ENCODE results near the gene MYO18A. TPM values are rescaled to one million over a fixed set of nuclear protein-coding genes. Genes with fewer than 3 reads are reported as not detected.
A peak's percentile ranks its signal among the peaks of the same experiment; 100 is the strongest.

The MYO18A gene
- total and polyA plus RNA-seq, 5 experiments from 2014 or later: 4.6 to 69.3 (median 12.6) TPM

DNA sequence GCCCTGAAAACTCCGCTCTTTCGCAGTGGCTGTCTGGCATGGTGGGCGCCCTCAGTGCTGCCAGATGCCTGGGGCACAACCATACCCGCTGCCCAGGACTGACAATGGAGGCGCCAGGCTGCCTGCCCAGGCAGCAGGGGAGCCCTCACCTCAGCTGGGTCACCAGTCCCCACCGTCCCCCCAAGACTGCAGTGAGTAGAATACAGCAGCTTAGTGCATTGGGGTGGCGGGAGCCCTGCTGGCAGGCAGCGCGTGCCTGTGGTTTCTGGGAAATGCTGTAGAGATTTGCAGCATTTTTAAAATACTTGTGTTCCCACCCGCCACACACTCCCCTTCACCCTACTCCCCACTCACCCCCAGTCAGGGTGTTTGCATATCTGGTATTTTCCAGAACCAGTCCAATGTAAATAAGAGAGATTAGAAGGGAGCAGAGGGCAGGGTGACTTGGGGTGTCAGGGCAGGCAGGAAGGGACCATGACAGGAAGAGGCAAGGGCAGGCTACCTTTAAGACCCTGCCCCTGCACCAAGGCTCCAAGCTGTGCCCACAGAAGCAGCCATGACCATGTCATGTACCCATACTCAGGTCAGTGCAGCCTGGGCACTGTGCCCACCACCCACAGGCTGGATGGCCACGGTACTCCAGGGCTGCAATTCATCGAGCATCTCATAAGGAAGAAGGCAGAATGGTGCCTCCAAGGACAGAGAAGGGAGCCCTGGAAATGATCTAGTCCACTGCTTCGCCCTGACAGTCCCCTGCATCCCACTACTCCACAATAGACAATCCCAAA lies 21.5 kb downstream of the MYO18A start:
- POLR2A ChIA-PET: no interaction called here
- no peak for DNase-seq
- no peaks in the 10 kb centered on the region for H3K27me3 Mint-ChIP-seq
- no peak overlapping the region for H3K4me3 Mint-ChIP-seq
- H3K9me3 Mint-ChIP-seq: no peaks in the 10 kb centered on the region
- ATAC-seq: no peak
- peak overlapping the region in 4 of 10 donors; percentile 21 to 59 (median 40) for H3K27ac Mint-ChIP-seq
- peaks cover 12 to 34% (median 26%) of the 10 kb centered on the region in 4 donors for H3K4me1 Mint-ChIP-seq
- peaks cover 0 to 5% (median 0%) of the 10 kb centered on the region in 3 donors for H3K36me3 Mint-ChIP-seq

DNA sequence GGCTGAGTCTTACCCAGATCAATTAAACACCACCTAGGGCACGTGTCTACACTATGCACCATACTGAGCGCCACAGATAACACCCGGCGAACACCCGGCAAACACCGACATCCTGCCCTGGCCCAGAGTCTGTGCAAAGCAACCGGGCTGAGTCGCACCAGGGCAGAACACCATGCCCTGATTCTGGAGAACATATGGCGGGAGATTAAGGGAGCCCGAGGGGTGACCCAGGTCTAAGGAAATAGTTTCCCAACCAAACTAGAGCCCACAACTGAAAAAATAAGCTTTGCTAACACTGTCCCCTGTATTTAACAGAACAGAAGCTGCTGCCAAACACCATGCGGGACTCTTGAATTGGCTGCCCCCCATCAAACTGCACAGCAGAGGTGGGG lies 22.1 kb downstream of the MYO18A start:
- peaks cover 0 to 5% (median 0%) of the 10 kb centered on the region in 3 donors for H3K36me3 Mint-ChIP-seq
- H3K9me3 Mint-ChIP-seq: no peaks in the 10 kb centered on the region
- H3K4me1 Mint-ChIP-seq: peaks cover 14 to 34% (median 26%) of the 10 kb centered on the region in 4 donors
- H3K27ac Mint-ChIP-seq: peak overlapping the region in 1 of 10 donors; percentile 49
- H3K27me3 Mint-ChIP-seq: no peaks in the 10 kb centered on the region
- DNase-seq: no peak
- POLR2A ChIA-PET: no interaction called here
- no peak overlapping the region for H3K4me3 Mint-ChIP-seq
- no peak for ATAC-seq

DNA sequence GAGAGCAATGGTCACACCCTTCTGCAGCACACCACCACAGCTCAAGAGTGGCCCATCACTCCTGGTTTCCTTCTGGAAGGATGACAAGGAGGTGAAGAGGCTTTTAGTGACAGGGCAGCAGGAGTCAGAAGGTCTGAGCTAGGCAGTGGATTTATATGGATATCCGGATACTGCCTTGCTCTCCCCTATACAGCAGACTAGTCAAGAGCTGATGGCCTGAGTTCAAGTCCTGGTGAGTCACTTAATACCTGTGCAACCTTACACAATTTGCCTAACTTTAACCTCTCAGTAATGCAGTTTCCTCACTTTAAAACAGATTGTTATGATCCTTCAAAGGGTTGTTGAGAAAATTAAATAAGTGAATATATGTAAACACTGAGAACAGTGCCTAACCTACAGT lies 22.9 kb downstream of the MYO18A start:
- no peaks in the 10 kb centered on the region for H3K27me3 Mint-ChIP-seq
- DNase-seq (no peak), ATAC-seq (no peak)
- H3K36me3 Mint-ChIP-seq: peaks cover 0 to 1% (median 0%) of the 10 kb centered on the region in 3 donors
- H3K9me3 Mint-ChIP-seq: no peaks in the 10 kb centered on the region
- no peak overlapping the region for H3K4me3 Mint-ChIP-seq
- peaks cover 13 to 34% (median 26%) of the 10 kb centered on the region in 4 donors for H3K4me1 Mint-ChIP-seq
- peak overlapping the region in 2 of 10 donors; percentile 44 to 73 for H3K27ac Mint-ChIP-seq
- POLR2A ChIA-PET: no interaction called here

DNA sequence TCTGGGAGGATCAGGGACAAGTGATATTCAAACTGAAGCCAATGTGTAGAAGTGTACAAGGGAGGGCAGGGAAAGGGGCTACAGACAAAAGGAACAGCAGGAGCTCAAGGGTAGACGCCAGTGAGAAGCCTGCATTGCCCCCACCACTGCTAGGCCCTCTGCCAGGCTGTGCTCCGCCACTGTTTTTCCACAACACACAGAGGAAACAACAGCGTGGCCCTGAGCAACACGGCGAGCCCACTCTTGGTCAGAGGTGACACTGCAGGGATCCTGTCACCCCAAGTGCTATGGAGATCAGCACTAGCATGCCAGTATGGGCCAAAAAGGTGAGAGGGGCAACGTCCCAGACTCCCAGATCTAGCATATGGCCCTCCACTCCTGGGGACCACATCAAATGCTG lies 23.4 kb downstream of the MYO18A start:
- Mint-ChIP-seq H3K9me3 (no peaks in the 10 kb centered on the region), H3K4me3 (no peak overlapping the region), H3K36me3 (no peaks in the 10 kb centered on the region), H3K27me3 (no peaks in the 10 kb centered on the region), H3K4me1 (peaks cover 8 to 34% (median 22%) of the 10 kb centered on the region in 4 donors), H3K27ac (peak overlapping the region in 2 of 10 donors; percentile 41 to 73)
- DNase-seq: no peak
- POLR2A ChIA-PET: no interaction called here
- ATAC-seq: no peak

DNA sequence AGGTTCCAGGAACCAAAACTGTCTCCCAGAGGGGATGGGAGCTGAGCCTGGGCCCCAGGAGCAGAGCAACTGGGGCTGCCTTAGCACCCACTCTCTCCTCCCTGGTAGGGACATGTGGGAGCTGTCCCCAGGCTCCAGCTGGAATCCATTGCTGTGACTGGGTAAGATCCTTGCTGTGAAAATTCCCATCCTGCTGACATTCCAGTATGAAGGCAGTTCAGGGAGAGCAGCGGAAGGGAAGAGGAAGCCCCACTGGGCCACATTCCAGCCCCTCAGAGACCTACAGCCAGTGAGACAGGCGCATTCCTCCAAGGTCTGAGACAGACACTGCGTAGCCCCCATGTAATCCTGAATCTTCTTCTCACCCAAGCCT lies 24.2 kb downstream of the MYO18A start:
- Mint-ChIP-seq H3K27ac (peak overlapping the region in 1 of 10 donors; percentile 79), H3K36me3 (no peaks in the 10 kb centered on the region), H3K4me1 (peaks cover 10 to 34% (median 20%) of the 10 kb centered on the region in 4 donors), H3K27me3 (no peaks in the 10 kb centered on the region), H3K4me3 (no peak overlapping the region), H3K9me3 (no peaks in the 10 kb centered on the region)
- no peak for DNase-seq
- ATAC-seq: no peak
- POLR2A ChIA-PET: interaction anchor here (0.6 kb wide), 1 partner anchor 15 kb away, joined by 3 read pairs; no protein-coding TSS in a partner anchor

DNA sequence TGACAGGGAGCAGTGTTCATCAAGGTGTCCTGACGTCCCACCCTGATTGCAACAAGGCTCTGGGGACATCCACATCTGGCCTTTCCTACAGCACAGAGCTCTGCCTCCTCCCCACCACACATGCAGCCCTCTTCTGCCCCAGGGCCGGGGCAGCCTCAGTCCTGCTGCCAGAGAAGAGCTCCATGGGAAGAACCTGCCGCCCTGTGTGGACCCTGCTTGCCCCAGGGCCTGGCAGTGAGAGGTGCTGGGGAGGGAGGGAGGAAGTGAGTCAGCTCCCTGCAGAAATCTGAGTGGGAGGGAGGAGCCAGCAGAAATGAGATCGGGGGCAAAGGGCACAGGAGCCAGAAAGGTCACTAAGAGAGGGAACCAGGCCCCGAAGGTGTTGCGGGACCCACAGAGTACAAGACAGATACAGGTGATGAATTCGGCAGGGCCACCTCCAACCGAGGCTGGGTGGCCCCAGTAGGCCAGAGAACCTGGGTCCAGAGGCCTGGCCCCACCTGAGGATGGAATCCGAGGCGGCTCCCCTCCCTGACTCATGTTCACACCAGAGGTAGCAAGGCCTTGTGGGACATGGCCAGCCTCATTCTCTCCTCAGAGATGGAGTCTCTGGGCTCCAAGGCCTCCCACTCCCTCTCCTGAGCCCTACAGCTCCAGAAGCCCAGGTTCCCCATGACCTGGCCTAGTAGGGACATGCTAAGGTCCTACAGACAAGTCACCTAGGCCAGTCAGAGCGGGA lies 24.8 kb downstream of the MYO18A start:
- H3K27me3 Mint-ChIP-seq: no peaks in the 10 kb centered on the region
- peaks cover 10 to 39% (median 20%) of the 10 kb centered on the region in 4 donors for H3K4me1 Mint-ChIP-seq
- no peaks in the 10 kb centered on the region for H3K9me3 Mint-ChIP-seq
- H3K36me3 Mint-ChIP-seq: no peaks in the 10 kb centered on the region
- H3K4me3 Mint-ChIP-seq: peak overlapping the region in 4 of 10 donors; percentile 3 to 49 (median 31)
- ATAC-seq (peak; percentile 36 to 50), DNase-seq (peak in 1 of 10 donors; percentile 36)
- H3K27ac Mint-ChIP-seq: peak overlapping the region in 8 of 10 donors; percentile 7 to 79 (median 53)
- POLR2A ChIA-PET: interaction anchor here (0.6 to 0.9 kb wide), 2 partner anchors 14 to 137 kb away, joined by 3 to 5 read pairs; no protein-coding TSS in a partner anchor

DNA sequence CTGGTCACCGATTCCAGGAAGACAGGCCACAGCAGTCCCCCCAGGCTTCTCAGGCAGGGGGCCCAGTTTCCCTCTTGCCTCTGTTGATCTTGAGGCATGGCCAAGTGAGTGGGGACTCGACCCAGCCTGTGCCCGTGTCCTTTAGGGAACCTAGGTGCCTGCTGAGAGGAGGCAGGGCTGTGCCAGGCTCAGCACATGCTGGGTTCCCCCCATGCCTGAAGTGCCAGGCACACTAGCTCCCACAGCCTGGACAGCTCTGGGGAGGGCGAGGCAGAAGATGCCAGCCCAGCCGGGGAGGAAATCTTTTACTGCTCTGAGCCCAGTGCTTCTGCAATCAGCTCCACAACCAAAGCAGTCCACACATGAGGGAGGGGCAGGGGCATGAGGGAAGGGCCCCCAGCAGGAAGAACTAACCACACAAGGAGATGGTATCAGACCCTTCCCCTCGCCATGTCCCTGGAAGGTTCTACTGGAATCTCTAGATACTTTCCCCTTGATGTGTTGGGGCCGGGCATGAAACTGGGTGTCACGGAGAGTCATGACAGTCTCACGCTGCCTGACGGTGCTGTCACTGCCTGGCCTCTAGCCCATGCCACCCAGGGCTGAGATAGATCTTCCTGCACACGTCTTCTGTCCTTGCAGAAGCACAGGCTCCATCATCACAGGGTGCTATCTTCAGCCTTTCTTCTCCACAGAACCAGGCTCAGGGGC lies 25.5 kb downstream of the MYO18A start:
- POLR2A ChIA-PET: interaction anchor here (0.9 kb wide), 1 partner anchor 138 kb away, joined by 5 read pairs; no protein-coding TSS in a partner anchor
- Mint-ChIP-seq H3K27me3 (no peaks in the 10 kb centered on the region), H3K4me1 (peaks cover 10 to 41% (median 22%) of the 10 kb centered on the region in 4 donors), H3K9me3 (no peaks in the 10 kb centered on the region), H3K4me3 (peak overlapping the region in 4 of 10 donors; percentile 22 to 49 (median 38)), H3K27ac (peak overlapping the region in 8 of 10 donors; percentile 15 to 79 (median 45)), H3K36me3 (no peaks in the 10 kb centered on the region)
- no peak for DNase-seq
- ATAC-seq: no peak

DNA sequence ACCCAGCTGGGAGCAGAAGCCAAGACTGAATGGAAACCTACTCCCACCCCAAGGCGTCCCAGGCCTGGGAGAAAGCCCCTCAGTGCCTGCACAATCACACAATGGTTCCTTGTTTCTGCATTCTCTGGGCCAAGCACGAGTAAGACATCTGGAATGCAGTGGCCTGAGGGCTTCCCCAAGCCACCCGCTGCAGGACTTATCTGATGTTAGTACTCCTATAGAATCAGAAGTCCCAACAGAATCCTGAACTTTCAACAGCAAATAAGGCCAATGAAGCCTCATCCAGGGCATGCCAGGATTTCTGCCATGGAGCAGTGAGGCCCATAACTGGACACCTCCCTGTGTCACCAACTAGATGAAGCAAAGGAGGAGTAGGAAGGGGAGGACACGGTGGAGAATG lies 28.6 kb downstream of the MYO18A start:
- no peak overlapping the region for H3K4me3 Mint-ChIP-seq
- ATAC-seq (no peak), DNase-seq (no peak)
- H3K9me3 Mint-ChIP-seq: no peaks in the 10 kb centered on the region
- no peaks in the 10 kb centered on the region for H3K27me3 Mint-ChIP-seq
- POLR2A ChIA-PET: interaction anchor here (5.9 kb wide), 1 partner anchor 27 kb away, joined by 64 read pairs; the partner anchor contains the start of gene MYO18A
- no peak overlapping the region for H3K27ac Mint-ChIP-seq
- H3K36me3 Mint-ChIP-seq: no peaks in the 10 kb centered on the region
- peaks cover 16 to 55% (median 36%) of the 10 kb centered on the region in 4 donors for H3K4me1 Mint-ChIP-seq

DNA sequence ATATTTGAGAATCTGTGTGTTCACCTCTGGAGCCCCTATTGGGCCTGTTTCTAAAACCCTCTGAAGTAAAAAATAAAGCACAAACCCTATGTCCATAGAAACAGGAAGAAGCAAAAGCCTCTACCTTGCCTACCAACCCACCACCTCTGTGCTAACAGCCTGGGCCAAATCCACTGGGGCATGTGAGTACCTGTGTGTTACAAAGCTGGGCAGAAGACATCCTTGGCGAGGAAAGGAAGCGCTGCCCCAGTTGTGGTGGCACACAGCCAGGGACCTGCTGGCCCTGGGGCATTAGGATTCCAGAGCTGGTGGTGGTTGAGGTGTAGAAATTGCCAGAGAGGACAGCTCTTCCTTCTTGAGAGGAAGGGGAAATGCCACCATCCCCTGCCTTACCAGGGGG lies 30.0 kb downstream of the MYO18A start:
- ATAC-seq (no peak), DNase-seq (no peak)
- no peaks in the 10 kb centered on the region for H3K27me3 Mint-ChIP-seq
- H3K9me3 Mint-ChIP-seq: no peaks in the 10 kb centered on the region
- POLR2A ChIA-PET: interaction anchor here (1.8 to 5.9 kb wide), 3 partner anchors 9 to 28 kb away, joined by 3 to 64 read pairs (median 21); partner anchors contain the start of gene MYO18A
- H3K36me3 Mint-ChIP-seq: no peaks in the 10 kb centered on the region
- peaks cover 24 to 57% (median 43%) of the 10 kb centered on the region in 4 donors for H3K4me1 Mint-ChIP-seq
- peak overlapping the region in 7 of 10 donors; percentile 70 to 90 (median 75) for H3K4me3 Mint-ChIP-seq
- H3K27ac Mint-ChIP-seq: peak overlapping the region in 8 of 10 donors; percentile 29 to 87 (median 75)

DNA sequence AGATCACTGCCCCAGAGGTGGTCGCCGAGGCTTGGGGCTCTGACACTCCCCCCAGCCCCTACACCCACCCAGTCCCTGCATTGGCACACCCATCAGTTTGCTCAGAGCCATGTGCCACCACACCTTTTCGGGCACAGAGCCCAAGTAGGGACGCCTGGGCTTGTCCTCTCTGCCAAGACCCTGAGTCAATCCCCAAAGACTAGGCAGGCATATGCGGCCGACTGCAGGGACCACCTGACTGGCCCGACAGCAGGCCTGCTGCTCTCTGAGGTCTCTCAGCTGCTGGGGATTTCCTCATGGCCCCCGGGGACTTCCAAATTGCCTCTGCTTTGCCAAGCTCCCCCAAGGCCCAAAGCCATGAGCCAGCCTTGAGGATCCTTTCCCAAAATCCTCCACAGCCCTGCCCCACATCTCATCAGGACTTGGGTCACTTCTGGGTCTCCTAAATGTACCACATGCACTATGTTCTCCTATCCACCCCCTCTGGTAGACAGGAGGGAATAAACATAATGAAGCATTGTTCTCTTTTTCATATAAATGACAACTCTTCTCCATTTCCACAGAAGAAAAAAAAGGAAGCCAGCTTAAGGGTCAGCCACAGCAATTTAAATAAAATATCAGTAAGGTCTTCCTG lies 30.6 kb downstream of the MYO18A start:
- no peaks in the 10 kb centered on the region for H3K9me3 Mint-ChIP-seq
- DNase-seq: peak in 2 of 10 donors; percentile 13 to 23
- peak overlapping the region; percentile 43 to 89 (median 80) for H3K27ac Mint-ChIP-seq
- H3K4me3 Mint-ChIP-seq: peak overlapping the region; percentile 70 to 90 (median 76)
- POLR2A ChIA-PET: interaction anchor here (0.7 to 5.9 kb wide), 9 partner anchors 8 to 198 kb away, joined by 3 to 64 read pairs (median 5); partner anchors contain the start of genes MYO18A and PHF12
- no peaks in the 10 kb centered on the region for H3K27me3 Mint-ChIP-seq
- H3K4me1 Mint-ChIP-seq: peaks cover 25 to 55% (median 40%) of the 10 kb centered on the region in 4 donors
- H3K36me3 Mint-ChIP-seq: no peaks in the 10 kb centered on the region
- no peak for ATAC-seq

DNA sequence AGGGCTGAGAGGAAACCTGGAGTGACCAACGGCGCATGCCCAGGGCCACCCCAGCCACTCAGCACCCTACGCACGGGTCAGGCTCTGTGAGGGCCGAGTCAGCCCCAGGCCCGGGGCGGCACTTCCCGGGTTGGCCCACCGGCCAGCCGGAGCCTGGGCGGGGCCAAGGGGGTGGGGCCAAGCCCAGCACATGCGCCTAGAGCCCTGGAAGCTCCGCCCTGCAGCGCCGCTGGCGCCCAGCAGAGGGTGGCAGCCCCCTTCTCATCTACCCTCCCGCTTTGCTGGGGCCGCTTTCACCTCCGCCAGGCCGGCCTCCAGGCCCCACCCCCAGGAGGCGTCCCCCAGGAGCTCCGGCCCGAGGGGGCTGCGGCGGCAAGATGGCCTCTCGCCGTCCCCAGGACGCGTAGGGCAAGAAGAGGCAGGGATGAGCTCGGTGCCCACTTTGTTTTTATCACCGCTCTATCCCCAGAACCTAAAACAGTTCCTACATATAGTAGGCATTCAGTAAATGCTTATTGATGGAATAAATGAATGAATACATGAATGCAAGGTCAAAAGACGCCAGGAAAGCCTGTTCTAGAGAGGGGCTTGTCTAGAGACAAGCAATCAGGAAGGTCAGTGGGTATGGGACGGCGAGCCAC lies 31.3 kb downstream of the MYO18A start:
- Mint-ChIP-seq H3K36me3 (no peaks in the 10 kb centered on the region), H3K27me3 (no peaks in the 10 kb centered on the region), H3K27ac (peak overlapping the region; percentile 43 to 92 (median 85)), H3K4me1 (peaks cover 28 to 57% (median 44%) of the 10 kb centered on the region in 4 donors), H3K9me3 (no peaks in the 10 kb centered on the region), H3K4me3 (peak overlapping the region; percentile 70 to 90 (median 77))
- ATAC-seq (peak; percentile 90 to 91), DNase-seq (peak; percentile 85 to 93 (median 90))
- POLR2A ChIA-PET: interaction anchor here (0.6 to 5.9 kb wide), 11 partner anchors 9 to 213 kb away, joined by 3 to 64 read pairs (median 6); partner anchors contain the start of genes MYO18A, NUFIP2 and PHF12

All from naive thymus-derived CD8-positive, alpha-beta T cell (primary cell).